ENCODE data around the gene BRS3.
A peak's percentile ranks its signal among the peaks of the same experiment; 100 is the strongest.

DNA sequence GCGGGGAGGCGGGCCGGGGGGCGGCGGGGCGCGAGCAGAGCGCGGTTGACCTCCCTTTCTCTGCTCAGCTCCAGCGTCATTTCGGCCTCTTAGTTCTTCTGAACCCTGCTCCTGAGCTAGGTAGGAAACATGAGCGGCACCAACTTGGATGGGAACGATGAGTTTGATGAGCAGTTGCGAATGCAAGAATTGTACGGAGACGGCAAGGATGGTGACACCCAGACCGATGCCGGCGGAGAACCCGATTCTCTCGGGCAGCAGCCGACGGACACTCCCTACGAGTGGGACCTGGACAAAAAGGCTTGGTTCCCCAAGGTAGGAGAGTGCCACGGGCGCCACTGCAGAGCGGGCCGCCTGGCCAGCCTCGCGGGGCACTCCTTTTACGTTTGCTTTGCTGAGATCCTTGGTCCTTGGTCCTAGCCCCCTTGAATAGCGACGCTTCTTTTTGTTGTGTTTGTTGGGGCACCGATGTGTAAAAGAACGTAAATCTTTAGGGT is 9.9 kb downstream of the BRS3 start, which contains the start of gene HTATSF1:
- TF ChIP-seq, protein P1, sequence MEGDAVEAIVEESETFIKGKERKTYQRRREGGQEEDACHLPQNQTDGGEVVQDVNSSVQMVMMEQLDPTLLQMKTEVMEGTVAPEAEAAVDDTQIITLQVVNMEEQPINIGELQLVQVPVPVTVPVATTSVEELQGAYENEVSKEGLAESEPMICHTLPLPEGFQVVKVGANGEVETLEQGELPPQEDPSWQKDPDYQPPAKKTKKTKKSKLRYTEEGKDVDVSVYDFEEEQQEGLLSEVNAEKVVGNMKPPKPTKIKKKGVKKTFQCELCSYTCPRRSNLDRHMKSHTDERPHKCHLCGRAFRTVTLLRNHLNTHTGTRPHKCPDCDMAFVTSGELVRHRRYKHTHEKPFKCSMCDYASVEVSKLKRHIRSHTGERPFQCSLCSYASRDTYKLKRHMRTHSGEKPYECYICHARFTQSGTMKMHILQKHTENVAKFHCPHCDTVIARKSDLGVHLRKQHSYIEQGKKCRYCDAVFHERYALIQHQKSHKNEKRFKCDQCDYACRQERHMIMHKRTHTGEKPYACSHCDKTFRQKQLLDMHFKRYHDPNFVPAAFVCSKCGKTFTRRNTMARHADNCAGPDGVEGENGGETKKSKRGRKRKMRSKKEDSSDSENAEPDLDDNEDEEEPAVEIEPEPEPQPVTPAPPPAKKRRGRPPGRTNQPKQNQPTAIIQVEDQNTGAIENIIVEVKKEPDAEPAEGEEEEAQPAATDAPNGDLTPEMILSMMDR (IDR thresholded peaks at IDR 0.05), result no peak
- TF ChIP-seq POLR2AphosphoS5 (IDR thresholded peaks at IDR 0.05; ENCODE audit: insufficient read depth in 1 of 2, low read depth in 1 of 2) (peak in 1 of 2 donors; percentile 21), POLR2A (IDR thresholded peaks at IDR 0.05) (peak in 1 of 2 donors; percentile 13)

All from vagina (tissue), 2 donors.